Mesodermal cell (in vitro differentiated cells): ENCODE measurements around the gene DGAT2L6.
"Not testable (repeated sequence)": the region's sequence is repeated elsewhere in the genome, so short reads cannot be mapped to it uniquely, and the experiment has no call there.

Experiments used
- H3K27ac ChIP-seq: 2 replicates; pipeline ENCODE4 v1.7.0; 2013; ENCODE audit warnings: mild to moderate bottlenecking, low read depth, low read length, moderate library complexity; ENCODE audit not compliant: severe bottlenecking
- H3K36me3 ChIP-seq: 2 replicates; pipeline ENCODE4 v1.7.1; 2013; ENCODE audit warnings: mild to moderate bottlenecking, low read length, moderate library complexity; ENCODE audit not compliant: control insufficient read depth, insufficient read depth
- H3K4me1 ChIP-seq: one replicate; pipeline ENCODE4 v1.7.1; 2013; ENCODE audit warnings: mild to moderate bottlenecking, low read length; ENCODE audit not compliant: insufficient read depth, control insufficient read depth, poor library complexity, severe bottlenecking
- H3K4me3 ChIP-seq: 2 replicates; pipeline ENCODE4 v1.7.0; 2013; ENCODE audit warnings: low read length, control low read depth, mild to moderate bottlenecking; ENCODE audit not compliant: insufficient read depth, poor library complexity, severe bottlenecking; ENCODE audit errors: extremely low read depth
- H3K9me3 ChIP-seq: 2 replicates; pipeline ENCODE4 v1.7.1; 2013; ENCODE audit warnings: mild to moderate bottlenecking, low read length, moderate library complexity; ENCODE audit not compliant: control insufficient read depth
- WGBS, 2 experiments: methylation state at CpG; one replicate each; pipeline ENCODE4 v1.1.5; 2013; ENCODE audit warnings: missing lambda C conversion rate in 2 of 2; ENCODE audit not compliant: insufficient coverage in 2 of 2; 5-methylcytosine and 5-hydroxymethylcytosine counted together

DGAT2L6 gene

GRCh38 chrX:70243601-70244000, 66.3 kb downstream of the DGAT2L6 start:
- 80% methylated on average over 1 of the region's 5 CpGs; no CpG with 5 or more reads in 1 of the 2 experiments for whole genome bisulfite sequencing, 2 experiments
- H3K4me3 ChIP-seq, H3K36me3 ChIP-seq, H3K27ac ChIP-seq, H3K9me3 ChIP-seq, H3K4me1 ChIP-seq: not testable (repeated sequence)

- Histone ChIP-seq H3K9me3 (no peaks in the 10 kb centered on the region), H3K4me1 (no peaks in the 10 kb centered on the region), H3K27ac (no peak overlapping the region), H3K36me3 (no peaks in the 10 kb centered on the region), H3K4me3 (no peak overlapping the region)
- WGBS, 2 experiments = 100% methylated on average over 1 of the region's 6 CpGs; no CpG with 5 or more reads in 1 of the 2 experiments
Observed at GRCh38 chrX:70244881-70245280, 67.6 kb downstream of the DGAT2L6 start.

DNA sequence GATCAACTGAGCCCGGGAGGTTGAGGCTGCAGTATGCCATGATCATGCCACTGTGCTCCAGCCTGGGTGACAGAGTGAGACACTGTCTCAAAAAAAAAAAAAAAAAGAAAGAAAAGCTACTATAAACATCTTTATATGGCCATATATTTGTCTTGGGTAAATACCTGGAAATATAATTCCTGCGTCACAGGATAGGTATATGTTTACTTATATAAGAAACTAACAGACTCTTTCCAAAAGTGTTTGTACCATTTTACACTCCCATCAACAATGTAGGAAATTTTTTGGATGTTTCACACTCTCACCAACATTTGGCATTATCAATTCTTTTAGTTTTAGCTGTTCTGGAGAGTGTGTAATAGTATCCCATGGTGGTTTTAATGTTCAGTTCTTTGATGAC, 70.0 kb downstream of the DGAT2L6 start:
- no CpG with 5 or more reads among the region's 2 CpGs for WGBS, 2 experiments
- Histone ChIP-seq H3K4me3 (no peak overlapping the region), H3K9me3 (no peaks in the 10 kb centered on the region), H3K4me1 (no peaks in the 10 kb centered on the region), H3K27ac (no peak overlapping the region), H3K36me3 (no peaks in the 10 kb centered on the region)

GRCh38 chrX:70252491-70252890, 75.2 kb downstream of the DGAT2L6 start:
- H3K36me3 ChIP-seq = no peaks in the 10 kb centered on the region
- H3K9me3 ChIP-seq = no peaks in the 10 kb centered on the region
- H3K4me1 ChIP-seq = no peaks in the 10 kb centered on the region
- 94 to 100% methylated on average over 1 to 2 of the region's 2 CpGs for WGBS, 2 experiments
- H3K4me3 ChIP-seq = no peak overlapping the region
- no peak overlapping the region for H3K27ac ChIP-seq

- no peaks in the 10 kb centered on the region for H3K9me3 ChIP-seq
- H3K4me1 ChIP-seq = no peaks in the 10 kb centered on the region
- H3K4me3 ChIP-seq = no peak overlapping the region
- no CpG with 5 or more reads among the region's 3 CpGs for WGBS, 2 experiments
- no peaks in the 10 kb centered on the region for H3K36me3 ChIP-seq
- no peak overlapping the region for H3K27ac ChIP-seq
Observed at GRCh38 chrX:70253377-70254062, 76.2 kb downstream of the DGAT2L6 start.

- H3K36me3 ChIP-seq = no peaks in the 10 kb centered on the region
- WGBS, 2 experiments = 80% methylated on average over 1 of the region's 1 CpG; no CpG with 5 or more reads in 1 of the 2 experiments
- no peak overlapping the region for H3K4me3 ChIP-seq
- no peak overlapping the region for H3K27ac ChIP-seq
- no peaks in the 10 kb centered on the region for H3K9me3 ChIP-seq
- no peaks in the 10 kb centered on the region for H3K4me1 ChIP-seq
Observed at GRCh38 chrX:70254063-70254400, 76.7 kb downstream of the DGAT2L6 start.

- 96% methylated on average over 3 of the region's 3 CpGs; no CpG with 5 or more reads in 1 of the 2 experiments for WGBS, 2 experiments
- Histone ChIP-seq H3K36me3 (no peaks in the 10 kb centered on the region), H3K4me1 (no peaks in the 10 kb centered on the region), H3K4me3 (no peak overlapping the region), H3K9me3 (no peaks in the 10 kb centered on the region), H3K27ac (no peak overlapping the region)
Observed at GRCh38 chrX:70254909-70255308, 77.6 kb downstream of the DGAT2L6 start.
